HL-60 (cell line): Measurements from ENCODE around the gene PARP1.

Experiments used
- CTCF ChIP-seq: IDR thresholded peaks from one replicate; pipeline ENCODE4 v1.5.1; 2011; ENCODE audit warnings: low read length, control low read depth, inconsistent platforms; ENCODE audit not compliant: insufficient read depth
- GABPA ChIP-seq: IDR thresholded peaks from 2 replicates; pipeline ENCODE4 v1.6.1; 2012; ENCODE audit warnings: low read depth
- POLR2AphosphoS5 ChIP-seq: IDR thresholded peaks from 2 replicates; pipeline ENCODE4 v1.6.1; 2012; ENCODE audit warnings: low read depth
- REST ChIP-seq: IDR thresholded peaks from 2 replicates; pipeline ENCODE4 v1.6.1; 2012; ENCODE audit warnings: low read depth; ENCODE audit not compliant: insufficient replicate concordance

GRCh38 chr1:226373376-226373775 lies 34.5 kb downstream of the PARP1 start:
- TF ChIP-seq POLR2AphosphoS5 (no peak), CTCF (no peak), REST (no peak), GABPA (no peak)
